ENCODE data around the gene CFAP126.

Gene CFAP126

GRCh38 chr1:161399257-161399998 is 31.8 kb upstream of the CFAP126 start (continued):
- TF ChIP-seq ZBTB11 (tag by site-specific recombination; conservative IDR thresholded peaks at IDR 0.05; ENCODE audit: low read depth) (peak; percentile 95), WT1 (tag by site-specific recombination; IDR thresholded peaks at IDR 0.05) (0 out of 2 replicates have a peak, but pooled peaks have one; percentile 34), ZNF292 (tag by site-specific recombination; IDR thresholded peaks at IDR 0.05; ENCODE audit: borderline replicate concordance, low read depth) (no peak), ZNF155 (tag by site-specific recombination; IDR thresholded peaks at IDR 0.05) (no peak), ZNF114 (tag by site-specific recombination; IDR thresholded peaks at IDR 0.05) (no peak), ZBTB20 (tag by site-specific recombination; IDR thresholded peaks at IDR 0.05) (peak; percentile 60; the same call in 1 of the 2 replicates), EGR2 (tag by site-specific recombination; IDR thresholded peaks at IDR 0.05; ENCODE audit: low read depth) (peak; percentile 26; the same call in 1 of the 2 replicates), ZNF621 (tag by site-specific recombination; IDR thresholded peaks at IDR 0.05) (no peak), ZNF830 (tag by site-specific recombination; IDR thresholded peaks at IDR 0.05; ENCODE audit: low read depth) (no peak), ZNF473 (tag by site-specific recombination; IDR thresholded peaks at IDR 0.05) (no peak), ZNF510 (tag by site-specific recombination; IDR thresholded peaks at IDR 0.05; ENCODE audit: insufficient replicate concordance) (no peak), ZNF654 (tag by site-specific recombination; IDR thresholded peaks at IDR 0.05; ENCODE audit: low read depth) (no peak), ZFP3 (tag by site-specific recombination; IDR thresholded peaks at IDR 0.05; ENCODE audit: low read depth) (0 out of 2 replicates have a peak, but pooled peaks have one; percentile 5), ZNF768 (tag by site-specific recombination; IDR thresholded peaks at IDR 0.05) (no peak), ZNF571 (tag by site-specific recombination; IDR thresholded peaks at IDR 0.05) (no peak), ZNF610 (tag by site-specific recombination; IDR thresholded peaks at IDR 0.05; ENCODE audit: borderline replicate concordance) (no peak), ZNF514 (tag by site-specific recombination; IDR thresholded peaks at IDR 0.05) (no peak), REPIN1 (tag by site-specific recombination; IDR thresholded peaks at IDR 0.05; ENCODE audit: low read depth) (peak; percentile 11; the same call in 1 of the 2 replicates), ZNF174 (tag by site-specific recombination; IDR thresholded peaks at IDR 0.05) (no peak), TRIM28 (IDR thresholded peaks at IDR 0.05; ENCODE audit: borderline replicate concordance, low read length) (peak; percentile 84; the same call in 1 of the 2 replicates), GLIS1 (tag by site-specific recombination; IDR thresholded peaks at IDR 0.05) (0 out of 2 replicates have a peak, but pooled peaks have one; percentile 20), ZNF10 (tag by site-specific recombination; IDR thresholded peaks at IDR 0.05) (no peak)
- TF ChIP-seq, protein P1, sequence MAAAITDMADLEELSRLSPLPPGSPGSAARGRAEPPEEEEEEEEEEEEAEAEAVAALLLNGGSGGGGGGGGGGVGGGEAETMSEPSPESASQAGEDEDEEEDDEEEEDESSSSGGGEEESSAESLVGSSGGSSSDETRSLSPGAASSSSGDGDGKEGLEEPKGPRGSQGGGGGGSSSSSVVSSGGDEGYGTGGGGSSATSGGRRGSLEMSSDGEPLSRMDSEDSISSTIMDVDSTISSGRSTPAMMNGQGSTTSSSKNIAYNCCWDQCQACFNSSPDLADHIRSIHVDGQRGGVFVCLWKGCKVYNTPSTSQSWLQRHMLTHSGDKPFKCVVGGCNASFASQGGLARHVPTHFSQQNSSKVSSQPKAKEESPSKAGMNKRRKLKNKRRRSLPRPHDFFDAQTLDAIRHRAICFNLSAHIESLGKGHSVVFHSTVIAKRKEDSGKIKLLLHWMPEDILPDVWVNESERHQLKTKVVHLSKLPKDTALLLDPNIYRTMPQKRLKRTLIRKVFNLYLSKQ (tag by site-specific recombination; IDR thresholded peaks at IDR 0.05; ENCODE audit: borderline replicate concordance): no peak
- TF ChIP-seq, protein P2, sequence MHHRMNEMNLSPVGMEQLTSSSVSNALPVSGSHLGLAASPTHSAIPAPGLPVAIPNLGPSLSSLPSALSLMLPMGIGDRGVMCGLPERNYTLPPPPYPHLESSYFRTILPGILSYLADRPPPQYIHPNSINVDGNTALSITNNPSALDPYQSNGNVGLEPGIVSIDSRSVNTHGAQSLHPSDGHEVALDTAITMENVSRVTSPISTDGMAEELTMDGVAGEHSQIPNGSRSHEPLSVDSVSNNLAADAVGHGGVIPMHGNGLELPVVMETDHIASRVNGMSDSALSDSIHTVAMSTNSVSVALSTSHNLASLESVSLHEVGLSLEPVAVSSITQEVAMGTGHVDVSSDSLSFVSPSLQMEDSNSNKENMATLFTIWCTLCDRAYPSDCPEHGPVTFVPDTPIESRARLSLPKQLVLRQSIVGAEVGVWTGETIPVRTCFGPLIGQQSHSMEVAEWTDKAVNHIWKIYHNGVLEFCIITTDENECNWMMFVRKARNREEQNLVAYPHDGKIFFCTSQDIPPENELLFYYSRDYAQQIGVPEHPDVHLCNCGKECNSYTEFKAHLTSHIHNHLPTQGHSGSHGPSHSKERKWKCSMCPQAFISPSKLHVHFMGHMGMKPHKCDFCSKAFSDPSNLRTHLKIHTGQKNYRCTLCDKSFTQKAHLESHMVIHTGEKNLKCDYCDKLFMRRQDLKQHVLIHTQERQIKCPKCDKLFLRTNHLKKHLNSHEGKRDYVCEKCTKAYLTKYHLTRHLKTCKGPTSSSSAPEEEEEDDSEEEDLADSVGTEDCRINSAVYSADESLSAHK (tag by site-specific recombination; IDR thresholded peaks at IDR 0.05): no peak
- TF ChIP-seq, protein P3, sequence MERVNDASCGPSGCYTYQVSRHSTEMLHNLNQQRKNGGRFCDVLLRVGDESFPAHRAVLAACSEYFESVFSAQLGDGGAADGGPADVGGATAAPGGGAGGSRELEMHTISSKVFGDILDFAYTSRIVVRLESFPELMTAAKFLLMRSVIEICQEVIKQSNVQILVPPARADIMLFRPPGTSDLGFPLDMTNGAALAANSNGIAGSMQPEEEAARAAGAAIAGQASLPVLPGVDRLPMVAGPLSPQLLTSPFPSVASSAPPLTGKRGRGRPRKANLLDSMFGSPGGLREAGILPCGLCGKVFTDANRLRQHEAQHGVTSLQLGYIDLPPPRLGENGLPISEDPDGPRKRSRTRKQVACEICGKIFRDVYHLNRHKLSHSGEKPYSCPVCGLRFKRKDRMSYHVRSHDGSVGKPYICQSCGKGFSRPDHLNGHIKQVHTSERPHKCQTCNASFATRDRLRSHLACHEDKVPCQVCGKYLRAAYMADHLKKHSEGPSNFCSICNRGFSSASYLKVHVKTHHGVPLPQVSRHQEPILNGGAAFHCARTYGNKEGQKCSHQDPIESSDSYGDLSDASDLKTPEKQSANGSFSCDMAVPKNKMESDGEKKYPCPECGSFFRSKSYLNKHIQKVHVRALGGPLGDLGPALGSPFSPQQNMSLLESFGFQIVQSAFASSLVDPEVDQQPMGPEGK (tag by site-specific recombination; IDR thresholded peaks at IDR 0.05): no peak
- TF ChIP-seq, protein P4, sequence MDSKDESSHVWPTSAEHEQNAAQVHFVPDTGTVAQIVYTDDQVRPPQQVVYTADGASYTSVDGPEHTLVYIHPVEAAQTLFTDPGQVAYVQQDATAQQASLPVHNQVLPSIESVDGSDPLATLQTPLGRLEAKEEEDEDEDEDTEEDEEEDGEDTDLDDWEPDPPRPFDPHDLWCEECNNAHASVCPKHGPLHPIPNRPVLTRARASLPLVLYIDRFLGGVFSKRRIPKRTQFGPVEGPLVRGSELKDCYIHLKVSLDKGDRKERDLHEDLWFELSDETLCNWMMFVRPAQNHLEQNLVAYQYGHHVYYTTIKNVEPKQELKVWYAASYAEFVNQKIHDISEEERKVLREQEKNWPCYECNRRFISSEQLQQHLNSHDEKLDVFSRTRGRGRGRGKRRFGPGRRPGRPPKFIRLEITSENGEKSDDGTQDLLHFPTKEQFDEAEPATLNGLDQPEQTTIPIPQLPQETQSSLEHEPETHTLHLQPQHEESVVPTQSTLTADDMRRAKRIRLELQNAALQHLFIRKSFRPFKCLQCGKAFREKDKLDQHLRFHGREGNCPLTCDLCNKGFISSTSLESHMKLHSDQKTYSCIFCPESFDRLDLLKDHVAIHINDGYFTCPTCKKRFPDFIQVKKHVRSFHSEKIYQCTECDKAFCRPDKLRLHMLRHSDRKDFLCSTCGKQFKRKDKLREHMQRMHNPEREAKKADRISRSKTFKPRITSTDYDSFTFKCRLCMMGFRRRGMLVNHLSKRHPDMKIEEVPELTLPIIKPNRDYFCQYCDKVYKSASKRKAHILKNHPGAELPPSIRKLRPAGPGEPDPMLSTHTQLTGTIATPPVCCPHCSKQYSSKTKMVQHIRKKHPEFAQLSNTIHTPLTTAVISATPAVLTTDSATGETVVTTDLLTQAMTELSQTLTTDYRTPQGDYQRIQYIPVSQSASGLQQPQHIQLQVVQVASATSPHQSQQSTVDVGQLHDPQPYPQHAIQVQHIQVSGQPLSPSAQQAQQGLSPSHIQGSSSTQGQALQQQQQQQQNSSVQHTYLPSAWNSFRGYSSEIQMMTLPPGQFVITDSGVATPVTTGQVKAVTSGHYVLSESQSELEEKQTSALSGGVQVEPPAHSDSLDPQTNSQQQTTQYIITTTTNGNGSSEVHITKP (tag by site-specific recombination; IDR thresholded peaks at IDR 0.05): peak; percentile 94
